AG09319 (cell line): ENCODE results near the gene JAZF1.

Experiments
- DNase-seq: peaks from one replicate; pipeline ENCODE4 v3.0.0-alpha.2; 2010; ENCODE audit warnings: low read depth; ENCODE audit errors: extremely low read depth
- CTCF ChIP-seq: IDR thresholded peaks from 2 replicates; pipeline ENCODE4 v1.5.1; 2011; ENCODE audit warnings: low read depth, mild to moderate bottlenecking, inconsistent platforms, low read length, moderate library complexity

The JAZF1 gene

GRCh38 chr7:27945058-27945795, 235.4 kb downstream of the JAZF1 start:
- DNase-seq = no peak
- TF ChIP-seq CTCF = no peak

- DNase-seq = no peak
- TF ChIP-seq CTCF = no peak
Measured at GRCh38 chr7:27944643-27945042, 236.0 kb downstream of the JAZF1 start.

GRCh38 chr7:27943241-27943640, 237.4 kb downstream of the JAZF1 start:
- no peak for DNase-seq
- TF ChIP-seq CTCF = no peak

GRCh38 chr7:27942711-27943110, 237.9 kb downstream of the JAZF1 start:
- no peak for TF ChIP-seq CTCF
- no peak for DNase-seq

- DNase-seq = no peak
- TF ChIP-seq CTCF = no peak
Measured at GRCh38 chr7:27941522-27941921, 239.1 kb downstream of the JAZF1 start.

GRCh38 chr7:27940341-27940740, 240.3 kb downstream of the JAZF1 start:
- no peak for DNase-seq
- no peak for TF ChIP-seq CTCF

GRCh38 chr7:27939893-27940292, 240.7 kb downstream of the JAZF1 start:
- no peak for TF ChIP-seq CTCF
- DNase-seq = no peak
